Parathyroid adenoma (tissue), 2 donors: ENCODE measurements around the gene SLC1A3.
"Not testable (repeated sequence)": the region's sequence is repeated elsewhere in the genome, so short reads cannot be mapped to it uniquely, and the experiment has no call there.

Experiments
- H2AFZ ChIP-seq: fragments of 300-600 bp; sonication (generic); one replicate; pipeline ENCODE4 v1.7.0; 2017; ENCODE audit warnings: antibody characterized with exemption, mild to moderate bottlenecking
- H3K27ac ChIP-seq: fragments of 300-600 bp; sonication (generic); one replicate; pipeline ENCODE4 v1.7.0; 2017
- H3K27me3 ChIP-seq: fragments of 300-600 bp; sonication (generic); one replicate; pipeline ENCODE4 v1.7.0; 2017; ENCODE audit warnings: low read length; ENCODE audit not compliant: control insufficient read depth, insufficient read depth
- H3K36me3 ChIP-seq: fragments of 300-600 bp; sonication (generic); one replicate; pipeline ENCODE4 v1.7.0; 2017; ENCODE audit warnings: low read length; ENCODE audit not compliant: control insufficient read depth, insufficient read depth
- H3K4me1 ChIP-seq: fragments of 300-600 bp; sonication (generic); one replicate; pipeline ENCODE4 v1.7.0; 2017; ENCODE audit warnings: control low read depth
- H3K4me2 ChIP-seq: fragments of 300-600 bp; sonication (generic); one replicate; pipeline ENCODE4 v1.7.0; 2017; ENCODE audit warnings: low read length
- H3K4me3 ChIP-seq: fragments of 300-600 bp; sonication (generic); one replicate; pipeline ENCODE4 v1.7.0; 2017; ENCODE audit warnings: low read depth, low read length
- H3K79me2 ChIP-seq: fragments of 300-600 bp; sonication (generic); one replicate; pipeline ENCODE4 v1.7.0; 2017; ENCODE audit warnings: control low read depth
- H3K9ac ChIP-seq: fragments of 300-600 bp; sonication (generic); one replicate; pipeline ENCODE4 v1.7.0; 2017; ENCODE audit warnings: mild to moderate bottlenecking
- H3K9me3 ChIP-seq: fragments of 300-600 bp; sonication (generic); one replicate; pipeline ENCODE4 v1.7.0; 2017; ENCODE audit warnings: low read length; ENCODE audit not compliant: control insufficient read depth
- TF ChIP-seq, protein P1 (sequence below): fragments of 300-600 bp; sonication (generic); IDR thresholded peaks from one replicate; pipeline ENCODE4 v1.7.0; 2017; ENCODE audit warnings: antibody characterized with exemption, mild to moderate bottlenecking
- donor health status: primary hyperparathyroidism.

Gene SLC1A3

DNA sequence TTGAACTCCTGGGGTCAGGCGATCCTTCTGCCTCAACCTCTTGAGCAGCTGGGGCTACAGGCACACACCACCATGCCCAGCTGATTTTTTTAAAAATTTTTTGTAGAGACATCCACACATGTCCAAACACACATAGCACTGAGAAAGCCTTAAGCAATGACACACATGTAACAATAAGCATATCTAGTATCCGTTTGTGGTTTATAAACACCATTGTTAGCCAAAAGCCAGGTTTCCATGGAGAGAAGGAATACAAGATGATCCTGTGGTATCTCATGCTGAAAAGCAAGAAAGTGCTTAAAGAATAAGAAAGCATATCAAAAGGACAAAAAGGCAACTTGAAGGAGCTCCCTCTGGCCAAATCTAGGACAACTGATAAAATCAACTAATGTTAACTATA, 29.7 kb upstream of the SLC1A3 start:
- no peak overlapping the region for H3K4me3 ChIP-seq

DNA sequence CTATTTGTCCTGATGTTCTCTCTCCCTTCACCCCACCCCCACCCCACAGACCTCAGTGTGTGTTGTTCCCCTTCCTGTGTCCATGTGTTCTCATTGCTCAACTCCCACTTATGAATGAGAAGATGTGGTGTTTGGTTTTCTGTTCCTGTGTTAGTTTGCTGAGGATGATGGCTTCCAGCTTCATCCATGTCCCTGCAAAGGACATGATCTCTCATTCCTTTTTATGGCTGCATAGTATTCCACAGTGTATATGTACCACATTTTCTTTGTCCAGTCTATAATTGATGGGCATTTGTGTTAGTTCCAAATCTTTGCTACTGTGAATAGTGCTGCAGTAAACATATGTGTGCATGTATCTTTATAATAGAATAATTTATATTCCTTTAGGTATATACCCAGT, 26.5 kb upstream of the SLC1A3 start:
- not testable (repeated sequence) for H3K9me3 ChIP-seq, H3K79me2 ChIP-seq, H3K27ac ChIP-seq, H3K4me1 ChIP-seq, H3K27me3 ChIP-seq, H3K36me3 ChIP-seq, H3K4me2 ChIP-seq, H3K4me3 ChIP-seq, H2AFZ ChIP-seq, H3K9ac ChIP-seq

More for the DNA sequence above, 29.7 kb upstream of the SLC1A3 start:
- Histone ChIP-seq H3K27me3 (no peaks in the 10 kb centered on the region), H3K79me2 (no peaks in the 10 kb centered on the region), H3K9me3 (no peaks in the 10 kb centered on the region), H2AFZ (no peak overlapping the region), H3K4me1 (no peaks in the 10 kb centered on the region), H3K36me3 (no peaks in the 10 kb centered on the region), H3K9ac (no peak overlapping the region), H3K4me2 (no peak overlapping the region), H3K27ac (no peak overlapping the region)
- TF ChIP-seq, protein P1, sequence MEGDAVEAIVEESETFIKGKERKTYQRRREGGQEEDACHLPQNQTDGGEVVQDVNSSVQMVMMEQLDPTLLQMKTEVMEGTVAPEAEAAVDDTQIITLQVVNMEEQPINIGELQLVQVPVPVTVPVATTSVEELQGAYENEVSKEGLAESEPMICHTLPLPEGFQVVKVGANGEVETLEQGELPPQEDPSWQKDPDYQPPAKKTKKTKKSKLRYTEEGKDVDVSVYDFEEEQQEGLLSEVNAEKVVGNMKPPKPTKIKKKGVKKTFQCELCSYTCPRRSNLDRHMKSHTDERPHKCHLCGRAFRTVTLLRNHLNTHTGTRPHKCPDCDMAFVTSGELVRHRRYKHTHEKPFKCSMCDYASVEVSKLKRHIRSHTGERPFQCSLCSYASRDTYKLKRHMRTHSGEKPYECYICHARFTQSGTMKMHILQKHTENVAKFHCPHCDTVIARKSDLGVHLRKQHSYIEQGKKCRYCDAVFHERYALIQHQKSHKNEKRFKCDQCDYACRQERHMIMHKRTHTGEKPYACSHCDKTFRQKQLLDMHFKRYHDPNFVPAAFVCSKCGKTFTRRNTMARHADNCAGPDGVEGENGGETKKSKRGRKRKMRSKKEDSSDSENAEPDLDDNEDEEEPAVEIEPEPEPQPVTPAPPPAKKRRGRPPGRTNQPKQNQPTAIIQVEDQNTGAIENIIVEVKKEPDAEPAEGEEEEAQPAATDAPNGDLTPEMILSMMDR = no peak

DNA sequence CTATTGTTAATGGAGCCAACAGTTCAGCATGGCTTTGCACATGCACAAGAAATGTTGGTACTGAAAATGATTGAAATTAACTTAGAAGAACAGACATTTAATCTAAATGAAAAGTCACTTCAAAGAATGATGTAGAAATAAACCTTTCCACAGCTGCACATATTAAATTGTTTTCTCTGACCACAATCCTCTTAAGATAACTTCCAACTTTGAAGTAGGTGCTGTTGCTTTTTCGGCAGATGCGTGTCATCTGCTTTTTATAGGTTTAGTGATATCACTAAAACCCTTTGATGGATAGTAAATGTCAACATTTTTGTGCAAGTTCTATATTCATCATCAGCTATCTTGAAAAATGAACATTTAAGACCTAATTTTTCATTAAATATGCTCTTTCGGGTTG, 25.3 kb upstream of the SLC1A3 start:
- H3K4me1 ChIP-seq = no peaks in the 10 kb centered on the region
- H3K27me3 ChIP-seq = no peaks in the 10 kb centered on the region
- no peaks in the 10 kb centered on the region for H3K36me3 ChIP-seq
- no peaks in the 10 kb centered on the region for H3K79me2 ChIP-seq
- no peak overlapping the region for H3K27ac ChIP-seq
- H3K9me3 ChIP-seq = no peaks in the 10 kb centered on the region
- no peak overlapping the region for H2AFZ ChIP-seq
- no peak overlapping the region for H3K4me2 ChIP-seq
- TF ChIP-seq, protein P1 = no peak
- no peak overlapping the region for H3K4me3 ChIP-seq
- H3K9ac ChIP-seq = no peak overlapping the region

DNA sequence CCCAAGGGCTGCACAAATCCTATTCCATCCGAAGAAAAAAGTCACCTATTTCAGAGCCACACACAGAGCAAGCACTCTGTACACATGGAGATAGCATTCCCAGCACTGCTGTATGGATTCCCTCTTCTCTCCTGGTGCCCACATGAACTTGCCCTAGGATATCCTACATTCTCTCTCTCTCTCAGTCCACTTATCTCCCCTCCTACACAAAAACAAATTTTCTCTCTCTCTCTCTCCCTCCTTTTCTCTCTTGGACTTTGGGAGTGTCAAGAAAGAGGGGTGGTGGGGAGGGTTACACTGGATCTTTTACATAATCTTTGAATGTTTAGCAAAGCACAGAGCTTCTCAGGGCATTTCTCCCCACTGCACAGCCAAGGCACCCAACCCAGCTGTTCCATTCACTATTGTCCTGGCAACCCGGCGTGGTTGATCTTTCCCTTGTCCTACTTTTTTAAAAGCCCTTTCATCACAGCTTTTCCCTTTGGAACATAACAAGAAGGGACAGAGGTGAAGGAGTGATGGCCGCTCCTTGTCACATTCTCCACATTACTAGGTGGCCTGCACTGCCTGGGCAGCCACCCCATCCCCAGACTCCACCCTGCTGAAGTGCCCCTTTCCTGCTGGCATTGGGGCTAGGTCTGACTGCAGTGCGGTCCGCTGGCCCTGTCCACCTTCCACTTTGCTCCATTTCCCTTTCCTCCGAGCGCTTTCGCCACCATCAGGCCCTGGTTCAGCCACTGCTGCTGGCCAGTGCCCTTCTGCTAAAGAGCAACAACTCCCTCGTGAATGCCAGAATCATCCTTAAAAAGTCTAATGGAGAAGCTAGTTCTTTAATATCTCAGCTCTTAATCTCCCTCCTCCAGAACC, 22.2 kb upstream of the SLC1A3 start:
- H3K4me1 ChIP-seq = no peaks in the 10 kb centered on the region
- no peak overlapping the region for H3K4me3 ChIP-seq
- H3K9ac ChIP-seq = no peak overlapping the region
- H3K27me3 ChIP-seq = no peaks in the 10 kb centered on the region
- no peak overlapping the region for H2AFZ ChIP-seq
- TF ChIP-seq, protein P1 = no peak
- no peaks in the 10 kb centered on the region for H3K79me2 ChIP-seq
- no peaks in the 10 kb centered on the region for H3K36me3 ChIP-seq
- no peaks in the 10 kb centered on the region for H3K9me3 ChIP-seq
- H3K27ac ChIP-seq = no peak overlapping the region
- H3K4me2 ChIP-seq = no peak overlapping the region

DNA sequence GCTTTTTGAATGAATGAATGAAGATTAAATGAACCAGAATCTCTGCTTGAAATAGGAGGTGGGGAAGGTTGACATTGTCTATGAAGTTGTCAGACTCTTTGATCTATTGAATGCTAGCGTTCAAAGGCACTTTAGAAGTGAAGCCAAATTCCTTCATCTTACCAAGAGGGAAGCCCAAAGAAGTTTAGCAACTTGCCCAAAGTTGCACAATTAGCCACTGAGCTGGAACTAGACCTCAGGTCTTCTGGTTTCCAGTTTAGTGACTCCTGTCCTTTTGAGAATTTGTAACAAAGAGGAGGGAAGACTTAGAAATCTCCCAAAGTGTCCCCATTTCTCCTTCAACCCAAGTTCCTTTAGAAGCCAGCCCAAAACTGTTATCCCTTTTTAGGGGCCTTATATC, 20.7 kb upstream of the SLC1A3 start:
- TF ChIP-seq, protein P1 = no peak
- H3K4me3 ChIP-seq = no peak overlapping the region
- no peak overlapping the region for H3K27ac ChIP-seq
- no peaks in the 10 kb centered on the region for H3K36me3 ChIP-seq
- no peaks in the 10 kb centered on the region for H3K9me3 ChIP-seq
- H3K9ac ChIP-seq = no peak overlapping the region
- H3K27me3 ChIP-seq = no peaks in the 10 kb centered on the region
- H2AFZ ChIP-seq = no peak overlapping the region
- no peaks in the 10 kb centered on the region for H3K4me1 ChIP-seq
- no peak overlapping the region for H3K4me2 ChIP-seq
- no peaks in the 10 kb centered on the region for H3K79me2 ChIP-seq
